Loucy (cell line): ENCODE data around the gene POFUT1.
A peak's percentile ranks its signal among the peaks of the same experiment; 100 is the strongest.
"Not testable (repeated sequence)": the region's sequence is repeated elsewhere in the genome, so short reads cannot be mapped to it uniquely, and the experiment has no call there.

Source experiments
- H2AFZ ChIP-seq: fragments of 200-600 bp; sonication (generic); 2 replicates; pipeline ENCODE4 v1.6.0; 2016; ENCODE audit warnings: antibody characterized with exemption, mild to moderate bottlenecking, low read length, moderate library complexity
- H3F3A ChIP-seq: fragments of 200-600 bp; 2 replicates; pipeline ENCODE4 v1.6.0; 2016; ENCODE audit warnings: antibody characterized with exemption, low read depth, mild to moderate bottlenecking
- H3K27me3 ChIP-seq: fragments of 200-600 bp; sonication (generic); 2 replicates; pipeline ENCODE4 v1.6.1; 2014; ENCODE audit warnings: low read length, mild to moderate bottlenecking; ENCODE audit not compliant: insufficient read depth, poor library complexity, severe bottlenecking
- H3K36me3 ChIP-seq: fragments of 200-600 bp; sonication (generic); 2 replicates; pipeline ENCODE4 v1.6.1; 2016; ENCODE audit warnings: low read length; ENCODE audit not compliant: insufficient read depth
- H3K4me1 ChIP-seq: fragments of 200-600 bp; sonication (generic); 2 replicates; pipeline ENCODE4 v1.5.1; 2014; ENCODE audit warnings: low read length, mild to moderate bottlenecking; ENCODE audit not compliant: insufficient read depth, poor library complexity, severe bottlenecking
- H3K4me2 ChIP-seq: fragments of 200-600 bp; sonication (generic); 2 replicates; pipeline ENCODE4 v1.6.0; 2014; ENCODE audit warnings: antibody characterized with exemption, low read length, low read depth, mild to moderate bottlenecking; ENCODE audit not compliant: poor library complexity, severe bottlenecking
- H3K4me3 ChIP-seq: fragments of 200-600 bp; sonication (generic); 2 replicates; pipeline ENCODE4 v1.5.1; 2014; ENCODE audit warnings: low read length, mild to moderate bottlenecking, mixed read lengths; ENCODE audit not compliant: poor library complexity, severe bottlenecking
- H3K79me2 ChIP-seq: fragments of 200-600 bp; sonication (generic); 2 replicates; pipeline ENCODE4 v1.6.1; 2014; ENCODE audit warnings: low read length; ENCODE audit not compliant: insufficient read depth
- H3K9ac ChIP-seq: fragments of 200-600 bp; sonication (generic); 2 replicates; pipeline ENCODE4 v1.6.0; 2014; ENCODE audit warnings: mild to moderate bottlenecking, low read depth, low read length, moderate library complexity; ENCODE audit not compliant: poor library complexity, severe bottlenecking
- H3K9me2 ChIP-seq: fragments of 200-600 bp; sonication (generic); replicated peaks from 2 replicates; pipeline ENCODE4 v1.6.1; 2016; ENCODE audit warnings: low read depth, low read length, mixed read lengths
- H3K9me3 ChIP-seq: fragments of 200-600 bp; sonication (generic); 2 replicates; pipeline ENCODE4 v1.6.1; 2014; ENCODE audit warnings: mild to moderate bottlenecking, antibody characterized with exemption, low read length, low read depth; ENCODE audit not compliant: insufficient read depth
- H4K20me1 ChIP-seq: fragments of 200-600 bp; sonication (generic); 2 replicates; pipeline ENCODE4 v1.6.0; 2014; ENCODE audit warnings: antibody characterized with exemption, low read length, mild to moderate bottlenecking; ENCODE audit not compliant: insufficient read depth, poor library complexity, severe bottlenecking
- CTCF ChIP-seq: fragments of 200-600 bp; sonication (generic); conservative IDR thresholded peaks from 2 replicates; pipeline ENCODE4 v1.5.1; 2014; ENCODE audit warnings: mild to moderate bottlenecking, antibody characterized with exemption, low read length
- EZH2phosphoT487 ChIP-seq: fragments of 200-600 bp; IDR thresholded peaks from 2 replicates; pipeline ENCODE4 v1.6.1; 2018; ENCODE audit warnings: antibody characterized with exemption, mild to moderate bottlenecking, moderate library complexity, borderline replicate concordance

Gene POFUT1

GRCh38 chr20:32274359-32274758 lies 66.7 kb downstream of the POFUT1 start:
- Histone ChIP-seq H4K20me1 (no peaks in the 10 kb centered on the region), H3K9ac (no peak overlapping the region), H2AFZ (no peak overlapping the region), H3K27me3 (no peaks in the 10 kb centered on the region), H3K9me3 (no peaks in the 10 kb centered on the region; the same call in 1 of the 2 replicates), H3K9me2 (no peaks in the 10 kb centered on the region), H3F3A (no peaks in the 10 kb centered on the region), H3K4me1 (peaks cover 17% of the 10 kb centered on the region), H3K4me3 (no peak overlapping the region), H3K4me2 (no peak overlapping the region), H3K79me2 (0 out of 2 replicates have a peak, but pooled peaks cover 10% of the 10 kb centered on the region), H3K36me3 (no peaks in the 10 kb centered on the region)
- TF ChIP-seq CTCF (no peak), EZH2phosphoT487 (no peak)

- H4K20me1 ChIP-seq, H2AFZ ChIP-seq, H3K4me2 ChIP-seq, H3K27me3 ChIP-seq, H3K4me3 ChIP-seq, H3K9me3 ChIP-seq, H3K9me2 ChIP-seq, H3K9ac ChIP-seq, H3K79me2 ChIP-seq, H3K36me3 ChIP-seq, H3F3A ChIP-seq: not testable (repeated sequence)
- peaks cover 17% of the 10 kb centered on the region for H3K4me1 ChIP-seq
Measured at GRCh38 chr20:32275163-32275562, 67.5 kb downstream of the POFUT1 start.

GRCh38 chr20:32277361-32278198 lies 69.9 kb downstream of the POFUT1 start, which contains the start of gene KIF3B:
KIF3B (plus strand) TSS chr20:32277651; CDS start chr20:32309778, 32,127 bp downstream.
- Histone ChIP-seq H3K9ac (peak within 1 kb of the TSS; percentile 74), H3K4me1 (peaks cover 17% of the 10 kb centered on the region), H3K9me3 (no peaks in the 10 kb centered on the region; the same call in 1 of the 2 replicates), H3K36me3 (no peaks in the 10 kb centered on the region), H3K4me2 (peak within 1 kb of the TSS; percentile 98), H3K4me3 (peak within 1 kb of the TSS; percentile 93), H2AFZ (peak within 1 kb of the TSS; percentile 99), H3F3A (no peaks in the 10 kb centered on the region), H3K9me2 (no peaks in the 10 kb centered on the region), H4K20me1 (no peaks in the 10 kb centered on the region), H3K79me2 (0 out of 2 replicates have a peak, but pooled peaks cover 10% of the 10 kb centered on the region), H3K27me3 (no peaks in the 10 kb centered on the region)
- TF ChIP-seq EZH2phosphoT487 = no peak
- TF ChIP-seq CTCF = no peak
